NCI-H2227 (cell line): ENCODE results near the gene FAM229B.

Experiments
- DNase-seq: peaks from one replicate; lab custom pipeline; 2025; ENCODE audit not compliant: unreplicated experiment; lab: John Stamatoyannopoulos, UW

Gene FAM229B

DNA sequence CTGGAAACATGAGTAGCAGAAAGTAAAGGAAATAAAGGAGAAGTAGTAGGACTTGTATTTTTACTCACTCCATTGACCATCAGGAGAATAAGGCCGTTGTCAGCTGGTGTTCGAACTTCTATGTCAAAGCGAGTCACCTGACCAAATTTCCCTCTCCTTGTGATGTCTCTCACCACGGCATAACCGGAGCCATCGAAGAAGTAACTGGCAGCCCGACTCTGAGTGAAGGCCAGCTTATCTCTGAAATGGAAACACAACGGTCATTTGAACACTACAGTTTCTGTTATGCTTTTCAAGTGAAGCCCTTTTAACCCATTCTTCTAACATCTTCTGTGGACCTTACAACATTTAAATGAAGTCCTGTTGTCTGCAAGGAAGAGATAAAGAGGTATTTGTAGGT is 51.7 kb downstream of the FAM229B start:
- DNase-seq: no peak

DNA sequence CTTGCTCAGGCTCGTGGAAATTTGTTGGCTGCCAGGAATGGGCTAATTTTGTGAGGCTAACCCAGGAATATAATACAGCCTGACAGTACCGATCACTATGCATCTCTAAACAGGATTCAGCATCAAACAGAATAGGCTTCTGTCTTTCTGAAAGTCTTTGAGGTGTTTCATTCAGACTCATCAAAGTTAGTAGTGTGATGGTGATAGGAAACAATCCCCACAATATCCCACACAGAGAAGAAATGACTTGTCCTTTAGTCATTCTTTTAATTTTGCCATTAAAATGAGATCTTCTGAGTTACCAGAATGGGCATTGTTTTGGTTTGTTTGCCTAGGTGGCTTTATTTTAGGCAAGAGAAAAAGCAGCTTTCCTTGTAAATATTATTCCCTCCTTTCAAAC is 54.3 kb downstream of the FAM229B start:
- DNase-seq: no peak

DNA sequence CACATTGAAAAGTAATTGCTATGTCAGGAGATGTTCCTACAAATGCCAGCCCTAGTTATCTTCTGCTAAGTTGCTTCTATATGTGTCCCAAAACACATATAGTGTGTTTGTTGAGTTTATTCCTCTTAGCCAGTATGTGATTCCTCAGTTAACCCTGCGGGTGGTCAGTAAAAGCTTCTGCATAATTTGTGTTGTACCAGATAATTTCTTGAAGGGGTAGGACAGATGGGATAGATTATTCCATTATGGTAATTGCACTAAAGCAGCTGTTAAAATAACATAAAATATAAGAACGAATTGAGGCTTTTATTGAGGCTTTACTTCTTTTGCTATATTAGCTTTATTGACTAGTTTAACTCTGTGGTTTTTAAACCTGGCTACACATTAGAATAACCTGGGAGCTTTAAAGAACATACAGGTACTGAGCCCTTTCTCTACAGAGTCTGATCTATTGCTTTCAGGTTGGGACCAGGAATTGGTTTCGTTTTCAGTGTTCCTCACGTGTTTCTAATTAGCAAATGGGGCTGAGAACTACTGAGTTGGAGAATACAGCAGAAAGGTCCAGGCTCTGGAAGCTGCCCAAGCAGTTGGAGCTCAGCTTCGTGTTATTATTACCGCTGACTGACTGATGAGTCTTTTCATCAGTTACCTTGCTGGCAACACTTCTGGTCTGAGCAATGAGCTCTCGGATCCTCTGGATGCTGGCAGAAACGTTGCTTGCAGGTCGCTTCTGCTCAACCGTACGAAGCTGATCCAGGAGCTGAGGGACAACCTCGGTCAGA is 56.9 kb downstream of the FAM229B start:
- peak; percentile 34 for DNase-seq

DNA sequence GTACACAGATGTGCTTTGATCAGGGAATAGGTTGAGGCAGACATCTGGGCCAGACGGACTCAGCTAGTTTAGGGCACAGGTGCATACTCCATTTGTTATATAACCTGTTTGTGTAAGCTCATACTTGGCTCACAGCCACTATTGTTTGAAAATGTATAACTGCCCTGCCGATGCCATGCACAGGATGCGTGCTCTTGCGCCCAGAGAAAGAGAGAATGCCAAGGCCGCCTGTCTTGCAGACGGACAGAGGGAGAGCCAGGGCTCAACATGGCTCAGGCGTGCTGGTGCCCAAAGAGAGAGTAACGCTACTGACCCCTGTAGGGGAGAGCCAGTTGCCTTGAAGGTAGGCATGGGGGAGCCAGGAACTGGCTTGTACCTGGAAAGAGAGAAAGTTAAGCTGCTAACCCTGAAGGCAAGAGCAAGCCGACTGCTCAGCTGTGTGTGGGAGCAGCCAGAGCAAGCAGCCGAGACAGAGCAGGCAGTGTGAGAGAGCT is 57.7 kb downstream of the FAM229B start:
- DNase-seq: no peak

DNA sequence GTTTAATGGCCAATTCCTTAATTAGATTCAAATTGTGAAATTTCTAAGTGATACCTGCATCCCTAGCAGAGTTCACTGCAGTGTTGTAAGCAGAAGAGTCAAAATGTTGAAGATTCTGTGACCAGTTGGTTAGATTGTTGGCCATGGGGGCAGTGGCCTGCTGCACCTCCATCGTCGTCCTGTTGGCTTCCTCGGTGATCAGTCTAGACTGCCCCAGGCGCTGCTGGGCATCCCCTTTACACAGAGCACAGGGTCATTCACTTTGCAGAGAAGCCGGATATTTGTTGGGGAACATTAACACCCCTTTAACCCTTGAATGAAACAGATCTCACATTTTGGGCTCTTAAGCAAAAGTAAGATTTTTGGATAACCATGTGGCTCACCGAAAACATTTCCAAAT is 60.7 kb downstream of the FAM229B start:
- DNase-seq: no peak

DNA sequence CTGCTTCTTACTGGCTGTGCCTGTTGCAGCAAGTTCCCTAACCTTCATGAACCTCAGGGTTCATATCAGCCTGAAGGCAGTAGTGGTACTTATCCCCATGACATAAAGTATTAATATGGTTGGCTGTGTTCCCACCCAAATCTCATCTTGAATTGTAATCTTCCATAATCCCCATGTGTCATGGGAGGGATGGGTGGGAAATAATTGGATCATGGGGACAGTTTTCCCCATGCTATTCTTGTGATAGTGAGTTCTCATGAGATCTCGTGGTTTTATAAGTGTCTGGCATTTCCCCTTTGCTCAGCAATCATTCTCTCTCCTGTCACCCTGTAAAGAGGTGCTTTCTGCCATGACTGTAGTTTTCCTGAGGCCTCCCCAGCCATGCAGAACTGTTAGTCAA is 61.8 kb downstream of the FAM229B start:
- DNase-seq: no peak

DNA sequence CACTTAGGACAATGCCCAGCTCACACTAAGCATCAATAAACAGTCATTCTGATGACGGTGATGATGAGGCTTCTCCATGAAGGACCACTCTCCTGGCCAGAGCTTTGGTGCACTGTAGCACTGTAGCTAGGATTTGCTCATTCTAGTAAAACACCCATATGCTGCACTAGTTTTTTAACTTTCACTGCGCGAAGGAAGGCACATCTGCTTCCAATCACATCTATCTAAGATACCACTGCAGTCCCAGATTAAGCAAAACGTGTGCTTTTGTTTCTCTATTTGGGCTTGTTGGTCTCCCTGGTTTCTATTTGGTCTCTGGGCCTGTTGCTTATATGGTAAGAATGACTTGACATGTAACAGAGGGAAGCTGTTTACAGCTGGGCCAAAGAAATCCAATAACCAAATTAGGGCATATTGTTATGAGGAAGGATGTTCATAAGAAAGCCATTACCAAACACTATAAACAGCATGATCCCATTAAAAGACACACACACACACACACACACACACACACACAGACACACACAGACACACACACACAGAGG is 62.4 kb downstream of the FAM229B start:
- DNase-seq: no peak

DNA sequence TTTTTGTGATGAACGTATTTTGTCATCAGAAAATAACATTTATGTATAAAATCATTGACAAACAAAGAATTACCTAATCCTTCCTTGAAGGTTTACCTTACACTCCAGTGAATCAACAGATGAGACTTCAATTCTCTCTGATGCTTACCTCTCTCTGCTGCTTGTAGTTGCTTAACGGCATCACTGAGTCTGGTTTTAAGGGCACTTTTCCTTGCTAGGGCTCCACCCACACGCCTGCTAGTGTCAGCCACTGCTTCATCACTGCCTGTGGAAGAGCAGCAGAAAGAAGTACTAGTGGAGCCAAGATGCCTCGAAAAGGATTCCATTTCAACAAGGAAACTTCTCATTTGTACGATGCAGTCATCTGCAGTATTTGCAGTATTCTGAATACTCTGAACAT is 63.0 kb downstream of the FAM229B start:
- peak; percentile 22 for DNase-seq
